Kidney (tissue), 14 donors: ENCODE results near the gene HMG20B. TPM values are rescaled to one million over a fixed set of nuclear protein-coding genes. Genes with fewer than 3 reads are reported as not detected.

ENCODE experiments used
- DNase-seq, 5 donors: peaks; one replicate each; pipeline ENCODE4 v3.0.0-alpha.2; 2013 to 2020
- FAIRE-seq: peaks from 2 replicates; lab custom pipeline; 2012; peaks lifted over from hg19 to GRCh38; lab: Jason Lieb, UNC
- H3K27ac ChIP-seq, 2 donors: one replicate each; pipeline ENCODE4 v1.7.0; 2013; ENCODE audit warnings: low read depth in 2 of 2, low read length in 2 of 2, inconsistent platforms in 1 of 2
- H3K27me3 ChIP-seq: one replicate; pipeline ENCODE4 v1.7.1; 2013; ENCODE audit warnings: low read length, inconsistent platforms; ENCODE audit not compliant: control insufficient read depth, insufficient read depth
- H3K36me3 ChIP-seq, 3 donors: one replicate each; pipeline versions ENCODE4 v1.7.0 to v1.7.1; 2013; ENCODE audit warnings: low read length in 3 of 3, control low read depth in 1 of 3, inconsistent platforms in 1 of 3; ENCODE audit not compliant: insufficient read depth in 3 of 3, control insufficient read depth in 2 of 3
- H3K4me1 ChIP-seq, 3 donors: one replicate each; pipeline versions ENCODE4 v1.7.0 to v1.7.1; 2013; ENCODE audit warnings: low read length in 3 of 3, inconsistent platforms in 1 of 3, low read depth in 1 of 3; ENCODE audit not compliant: control insufficient read depth in 2 of 3, insufficient read depth in 2 of 3
- H3K4me3 ChIP-seq, 3 donors: one replicate each; pipeline versions ENCODE4 v1.7.0 to v1.8.1; 2013; ENCODE audit warnings: low read length in 3 of 3, control low read depth in 1 of 3, inconsistent platforms in 1 of 3
- H3K9ac ChIP-seq, 3 donors: one replicate each; pipeline versions ENCODE4 v1.7.0 to v1.7.1; 2013; ENCODE audit warnings: low read length in 3 of 3, control low read depth in 1 of 3, inconsistent platforms in 1 of 3
- H3K9me3 ChIP-seq, 3 donors: one replicate each; pipeline versions ENCODE4 v1.7.0 to v1.7.1; 2013; ENCODE audit warnings: low read length in 3 of 3, control low read depth in 1 of 3, inconsistent platforms in 1 of 3; ENCODE audit not compliant: control insufficient read depth in 2 of 3, insufficient read depth in 1 of 3
- CTCF ChIP-seq: IDR thresholded peaks from 3 replicates; pipeline ENCODE4 v1.5.1; 2012; ENCODE audit warnings: mild to moderate bottlenecking, moderate library complexity, borderline replicate concordance; ENCODE audit not compliant: insufficient read depth; ENCODE audit errors: extremely low read depth
- intact Hi-C: fragments of 100-400 bp; cut with DNase I; formaldehyde crosslinking; loops from one replicate; pipeline ENCODE4 v1.11.1; 2022
- polyA plus RNA-seq: library from polyadenylated mRNA; stranded (reverse); fragments of 350-450 nt; fragmentation: Illumina TruSeq; extraction: RNeasy Lipid Tissue Mini Kit (QIAGEN cat#74804); gene quantifications from one replicate; pipeline ENCODE4 v1.2.3, GENCODE V29; 2014; ENCODE audit warnings: low read depth, low replicate concordance; ENCODE audit not compliant: insufficient read depth
- total RNA-seq: library from RNA; stranded (reverse); fragmentation: NEBNext Ultra II Directional; extraction: Animal tissue kit (Norgen Biotek cat#: 25700); gene quantifications from one replicate; pipeline ENCODE4 v1.2.1, GENCODE V29; 2021
- donor health status: control.
- donor health status: control.
- donor health status: control.
- donor health status: control.
- donor health status: control.
- donor health status: DM: yes; HTN: yes; CAD: no.
- donor health status: Normal renal cell carcinoma (clear cell type).

Gene HMG20B
- total and polyA plus RNA-seq, 2 donors from 2014 or later = 69.7 to 82.6 TPM

GRCh38 chr19:3604227-3604986 lies 31.7 kb downstream of the HMG20B start:
- FAIRE-seq = no peak
- Histone ChIP-seq H3K36me3 (no peaks in the 10 kb centered on the region), H3K4me3 (no peak overlapping the region), H3K27me3 (peaks cover 9% of the 10 kb centered on the region), H3K9me3 (peaks cover 0 to 2% (median 0%) of the 10 kb centered on the region in 3 donors), H3K9ac (peak overlapping the region in 1 of 3 donors; percentile 40), H3K27ac (peak overlapping the region; percentile 45 to 78), H3K4me1 (peaks cover 4 to 28% (median 12%) of the 10 kb centered on the region in 3 donors)
- DNase-seq = peak in 1 of 5 donors; percentile 31
- TF ChIP-seq CTCF = no peak
- intact Hi-C loops = no loop called here

GRCh38 chr19:3604987-3605343 lies 32.2 kb downstream of the HMG20B start:
- peak overlapping the region in 2 of 3 donors; percentile 45 to 53 for H3K4me3 ChIP-seq
- no peaks in the 10 kb centered on the region for H3K36me3 ChIP-seq
- H3K27ac ChIP-seq = peak overlapping the region; percentile 45 to 51
- H3K9ac ChIP-seq = peak overlapping the region in 1 of 3 donors; percentile 53
- DNase-seq = peak in 1 of 5 donors; percentile 36
- FAIRE-seq = no peak
- intact Hi-C loops = no loop called here
- H3K9me3 ChIP-seq = peaks cover 0 to 2% (median 0%) of the 10 kb centered on the region in 3 donors
- peaks cover 4 to 30% (median 12%) of the 10 kb centered on the region in 3 donors for H3K4me1 ChIP-seq
- H3K27me3 ChIP-seq = peaks cover 9% of the 10 kb centered on the region
- no peak for TF ChIP-seq CTCF

GRCh38 chr19:3605361-3605760 lies 32.6 kb downstream of the HMG20B start:
- Histone ChIP-seq H3K4me1 (peaks cover 4 to 33% (median 12%) of the 10 kb centered on the region in 3 donors), H3K9ac (peak overlapping the region in 1 of 3 donors; percentile 53), H3K36me3 (no peaks in the 10 kb centered on the region), H3K27ac (peak overlapping the region in 1 of 2 donors; percentile 51), H3K9me3 (peaks cover 0 to 2% (median 0%) of the 10 kb centered on the region in 3 donors), H3K27me3 (peaks cover 9% of the 10 kb centered on the region), H3K4me3 (peak overlapping the region; percentile 45 to 53 (median 53))
- TF ChIP-seq CTCF = no peak
- FAIRE-seq (no peak), DNase-seq (no peak)
- intact Hi-C loops = no loop called here
